H1 (cell line): ENCODE measurements around the gene FANCL. TPM values are rescaled to one million over a fixed set of nuclear protein-coding genes. Genes with fewer than 3 reads are reported as not detected.

Experiments
- CTCF ChIA-PET: fragments of 300-600 bp; sonication (Branson Sonifier 250); formaldehyde crosslinking; loops from one replicate; lab custom pipeline; 2021; ENCODE audit not compliant: partially characterized antibody; lab: Charles Lee
- POLR2A ChIA-PET: fragments of 300-600 bp; sonication (Branson Sonifier 250); formaldehyde crosslinking; loops from one replicate; lab custom pipeline; 2021; ENCODE audit warnings: inconsistent platforms; ENCODE audit not compliant: partially characterized antibody; lab: Charles Lee
- DNase-seq, 2 experiments: peaks; one replicate each; pipeline versions ENCODE4 v3.0.0 to v3.0.0-alpha.2; 2010 to 2022; ENCODE audit warnings: low spot score in 2 of 2, low read depth in 1 of 2, mixed read lengths in 1 of 2
- FAIRE-seq: peaks from 2 replicates; lab custom pipeline; 2011; peaks lifted over from hg19 to GRCh38; lab: Jason Lieb, UNC
- H2AFZ ChIP-seq: 2 replicates; pipeline ENCODE4 v1.8.1; 2012; ENCODE audit warnings: low read length, inconsistent platforms
- H2AK5ac ChIP-seq: 2 replicates; pipeline ENCODE4 v1.6.1; 2013; ENCODE audit warnings: low read depth, low read length
- H2BK120ac ChIP-seq: replicated peaks from 2 replicates; pipeline ENCODE3; 2013; ENCODE audit warnings: low read depth, low read length, inconsistent platforms
- H2BK12ac ChIP-seq: 2 replicates; pipeline ENCODE4 v1.6.1; 2013; ENCODE audit warnings: low read depth, low read length
- H2BK15ac ChIP-seq: 2 replicates; pipeline ENCODE4 v1.6.1; 2013; ENCODE audit warnings: low read length
- H2BK20ac ChIP-seq: 2 replicates; pipeline ENCODE4 v1.6.1; 2013; ENCODE audit warnings: low read length
- H2BK5ac ChIP-seq: 2 replicates; pipeline ENCODE4 v1.6.1; 2013; ENCODE audit warnings: low read depth, low read length
- H3K14ac ChIP-seq: 2 replicates; pipeline ENCODE4 v1.6.1; 2013; ENCODE audit warnings: inconsistent platforms; ENCODE audit not compliant: insufficient read length
- H3K18ac ChIP-seq: 2 replicates; pipeline ENCODE4 v1.6.1; 2013; ENCODE audit warnings: low read length; ENCODE audit errors: extremely low read depth
- H3K23ac ChIP-seq: 2 replicates; pipeline ENCODE4 v1.6.1; 2013; ENCODE audit warnings: inconsistent platforms; ENCODE audit not compliant: insufficient read length
- H3K23me2 ChIP-seq: 2 replicates; pipeline ENCODE4 v1.6.1; 2013; ENCODE audit warnings: low read depth, low read length
- H3K27ac ChIP-seq: 2 replicates; pipeline ENCODE4 v1.6.1; 2011; ENCODE audit warnings: low read depth, low read length, inconsistent platforms
- H3K27me3 ChIP-seq, 4 experiments: replicated peaks in 1 of 4; 1 replicate in 1 of 4; 2 replicates in 3 of 4; pipeline versions ENCODE4 v1.6.1 to v1.8.1; 2011 to 2013; ENCODE audit warnings: low read length in 3 of 4, mild to moderate bottlenecking in 3 of 4, inconsistent platforms in 2 of 4, mixed read lengths in 2 of 4, moderate library complexity in 1 of 4; ENCODE audit not compliant: control insufficient read depth in 3 of 4, insufficient read depth in 3 of 4; ENCODE audit errors: extremely low read depth in 1 of 4
- H3K36me3 ChIP-seq, 4 experiments: 2 replicates each; pipeline versions ENCODE4 v1.6.1 to v1.8.1; 2011 to 2013; ENCODE audit warnings: mild to moderate bottlenecking in 4 of 4, low read length in 3 of 4, moderate library complexity in 2 of 4, control low read depth in 1 of 4, inconsistent platforms in 1 of 4; ENCODE audit not compliant: insufficient read depth in 4 of 4, control insufficient read depth in 2 of 4
- H3K4ac ChIP-seq: replicated peaks from 2 replicates; pipeline ENCODE3; 2013; ENCODE audit warnings: low read length, low read depth, mixed read lengths, inconsistent platforms; ENCODE audit not compliant: insufficient read length
- H3K4me1 ChIP-seq, 4 experiments: replicated peaks in 1 of 4; 1 replicate in 1 of 4; 2 replicates in 3 of 4; pipeline versions ENCODE4 v1.6.1 to v1.8.1; 2011 to 2013; ENCODE audit warnings: low read length in 3 of 4, inconsistent platforms in 2 of 4, mixed read lengths in 1 of 4; ENCODE audit not compliant: insufficient read depth in 4 of 4, control insufficient read depth in 3 of 4
- H3K4me2 ChIP-seq, 2 experiments: 2 replicates each; pipeline versions ENCODE4 v1.6.1 to v1.8.1; 2011 to 2013; ENCODE audit warnings: low read depth in 2 of 2, low read length in 2 of 2, control low read depth in 1 of 2, inconsistent platforms in 1 of 2, mild to moderate bottlenecking in 1 of 2; ENCODE audit not compliant: insufficient read depth in 1 of 2
- H3K4me3 ChIP-seq, 4 experiments: fragments of 200-600, 300-600 bp in 1 of 4; sonication (generic), shearing (Covaris generic), sonication (Bioruptor Twin) in 1 of 4; 2 replicates each; pipeline versions ENCODE4 v1.5.1 to v1.8.1; 2011 to 2016; ENCODE audit warnings: low read length in 4 of 4, low read depth in 3 of 4, control low read depth in 2 of 4, inconsistent platforms in 2 of 4, mild to moderate bottlenecking in 2 of 4, mixed read lengths in 1 of 4, moderate library complexity in 1 of 4; ENCODE audit not compliant: insufficient read depth in 2 of 4; ENCODE audit errors: extremely low read depth in 1 of 4
- H3K56ac ChIP-seq: replicated peaks from 2 replicates; pipeline ENCODE3; 2013; ENCODE audit warnings: low read depth, mild to moderate bottlenecking, mixed read lengths, low read length, inconsistent platforms; ENCODE audit not compliant: insufficient read length
- H3K79me1 ChIP-seq: 2 replicates; pipeline ENCODE4 v1.6.1; 2013; ENCODE audit warnings: low read depth, low read length, control low read depth
- H3K79me2 ChIP-seq, 2 experiments: 2 replicates each; pipeline versions ENCODE4 v1.6.1 to v1.8.1; 2012 to 2013; ENCODE audit warnings: low read length in 2 of 2, mild to moderate bottlenecking in 2 of 2, inconsistent platforms in 1 of 2; ENCODE audit not compliant: insufficient read depth in 2 of 2, control insufficient read depth in 1 of 2
- H3K9ac ChIP-seq, 4 experiments: replicated peaks in 1 of 4; 1 replicate in 1 of 4; 2 replicates in 3 of 4; pipeline versions ENCODE4 v1.6.1 to v1.8.1; 2011 to 2013; ENCODE audit warnings: low read depth in 3 of 4, low read length in 3 of 4, control low read depth in 2 of 4, mild to moderate bottlenecking in 2 of 4, moderate library complexity in 2 of 4, inconsistent platforms in 1 of 4; ENCODE audit errors: extremely low read depth in 1 of 4
- H3K9me3 ChIP-seq, 2 experiments: 2 replicates each; pipeline versions ENCODE4 v1.6.1 to v1.8.1; 2012 to 2013; ENCODE audit warnings: mild to moderate bottlenecking in 2 of 2, moderate library complexity in 2 of 2, control low read depth in 1 of 2, inconsistent platforms in 1 of 2, low read depth in 1 of 2, low read length in 1 of 2, mixed read lengths in 1 of 2; ENCODE audit not compliant: insufficient read depth in 2 of 2
- H4K20me1 ChIP-seq, 2 experiments: replicated peaks in 1 of 2; 2 replicates each; pipeline versions ENCODE3 to v1.8.1; 2011 to 2013; ENCODE audit warnings: inconsistent platforms in 2 of 2, low read length in 2 of 2, mild to moderate bottlenecking in 1 of 2; ENCODE audit not compliant: insufficient read depth in 2 of 2, control insufficient read depth in 1 of 2
- H4K5ac ChIP-seq: 2 replicates; pipeline ENCODE4 v1.6.1; 2013; ENCODE audit warnings: low read length, low read depth, mixed read lengths, inconsistent platforms; ENCODE audit not compliant: insufficient read length
- H4K8ac ChIP-seq: 2 replicates; pipeline ENCODE4 v1.8.0; 2013; ENCODE audit warnings: mild to moderate bottlenecking, moderate library complexity, low read length, inconsistent platforms; ENCODE audit not compliant: insufficient read depth; ENCODE audit errors: extremely low read depth
- H4K91ac ChIP-seq: replicated peaks from 2 replicates; pipeline ENCODE3; 2013; ENCODE audit warnings: low read length, mixed read lengths, inconsistent platforms; ENCODE audit not compliant: insufficient read length
- BRCA1 ChIP-seq: IDR thresholded peaks from 2 replicates; pipeline ENCODE4 v1.6.1; 2012; ENCODE audit warnings: low read depth, low read length, improper control_type of control experiment
- CBX5 ChIP-seq: fragments of 300-800, 300-1000 bp; sonication (generic); IDR thresholded peaks from 2 replicates; pipeline ENCODE4 v1.7.1; 2016; ENCODE audit warnings: antibody characterized with exemption, low read length, low read depth
- CEBPB ChIP-seq: IDR thresholded peaks from 2 replicates; pipeline ENCODE4 v1.6.1; 2012; ENCODE audit warnings: low read depth, low read length
- EGR1 ChIP-seq: IDR thresholded peaks from 2 replicates; pipeline ENCODE4 v1.6.1; 2011; ENCODE audit warnings: low read depth, low read length, borderline replicate concordance
- HDAC6 ChIP-seq: IDR thresholded peaks from one replicate; pipeline ENCODE4 v1.7.1; 2012; ENCODE audit warnings: low read depth, mild to moderate bottlenecking, inconsistent platforms, low read length, moderate library complexity
- JUND ChIP-seq: IDR thresholded peaks from 2 replicates; pipeline ENCODE4 v1.6.1; 2011; ENCODE audit warnings: mild to moderate bottlenecking, improper control_type of control experiment, low read length
- KDM1A ChIP-seq: fragments of 200-600, 300-600 bp; sonication (generic); IDR thresholded peaks from 2 replicates; pipeline ENCODE4 v1.7.1; 2016; ENCODE audit warnings: mild to moderate bottlenecking, low read length, borderline replicate concordance
- KDM5A ChIP-seq: fragments of 200-600 bp; IDR thresholded peaks from 2 replicates; pipeline ENCODE4 v1.7.1; 2012; ENCODE audit warnings: mild to moderate bottlenecking, low read length, inconsistent platforms, mixed read lengths
- POLR2AphosphoS5 ChIP-seq: IDR thresholded peaks from 2 replicates; pipeline ENCODE4 v1.6.1; 2011; ENCODE audit warnings: low read depth, low read length
- RAD21 ChIP-seq, 2 experiments: IDR thresholded peaks in 1 of 2; conservative IDR thresholded peaks in 1 of 2; 2 replicates each; pipeline ENCODE4 v1.6.1; 2011; ENCODE audit warnings: low read depth in 2 of 2, low read length in 2 of 2, improper control_type of control experiment in 1 of 2, inconsistent platforms in 1 of 2, mild to moderate bottlenecking in 1 of 2, moderate library complexity in 1 of 2
- SIN3A ChIP-seq, 2 experiments: IDR thresholded peaks in 1 of 2; conservative IDR thresholded peaks in 1 of 2; 2 replicates each; pipeline ENCODE4 v1.6.1; 2011 to 2012; ENCODE audit warnings: low read length in 2 of 2, improper control_type of control experiment in 1 of 2, low read depth in 1 of 2, mild to moderate bottlenecking in 1 of 2
- SP2 ChIP-seq: IDR thresholded peaks from 2 replicates; pipeline ENCODE4 v1.6.1; 2012; ENCODE audit warnings: mild to moderate bottlenecking, low read length, inconsistent platforms
- TEAD4 ChIP-seq: IDR thresholded peaks from 2 replicates; pipeline ENCODE4 v1.6.1; 2012; ENCODE audit warnings: low read depth, low read length, inconsistent platforms, mixed read lengths
- ZNF274 ChIP-seq: IDR thresholded peaks from 2 replicates; pipeline ENCODE4 v1.7.0; 2012; ENCODE audit warnings: low read length, borderline replicate concordance; ENCODE audit errors: extremely low read depth
- WGBS, 2 experiments: shearing (Covaris generic) in 1 of 2; methylation state at CpG; one replicate each; pipeline versions ENCODE4 v1.1.6 to v1.1.7; 2013 to 2015; ENCODE audit warnings: low lambda C conversion rate in 2 of 2, mixed read lengths in 2 of 2, inconsistent platforms in 1 of 2, low coverage in 1 of 2, missing lambda C conversion rate in 1 of 2; ENCODE audit not compliant: insufficient replicate concordance in 2 of 2, insufficient coverage in 1 of 2, insufficient read length in 1 of 2; ENCODE audit errors: extremely low coverage in 1 of 2, missing lambda C conversion rate in 1 of 2; 5-methylcytosine and 5-hydroxymethylcytosine counted together
- polyA plus RNA-seq, 7 experiments: library from polyadenylated mRNA; depleted of rRNA in 3 of 7; stranded (reverse) in 5 of 7; unstranded in 2 of 7; fragments of >200 nt in 5 of 7; fragments of 200-250 nt in 2 of 7; gene quantifications; 1 replicate in 5 of 7; 2 replicates in 1 of 7; 4 replicates in 1 of 7; pipeline versions ENCODE4 v1.2.1 to v1.2.3, GENCODE V29; 2011 to 2013; ENCODE audit warnings: missing spikeins in 2 of 7, mixed read lengths in 2 of 7
- total RNA-seq: library from RNA; stranded (reverse); fragmentation: NEBNext Ultra II Directional; extraction: Animal tissue kit (Norgen Biotek cat#: 25700); gene quantifications from 2 replicates; pipeline ENCODE4 v1.2.1, GENCODE V29; 2021

FANCL gene
- total and polyA plus RNA-seq, 2 of the 8 experiments (the other 6 are each of a cell fraction or from before 2014, with no cell fraction given): 38.7 to 55.9 TPM

DNA sequence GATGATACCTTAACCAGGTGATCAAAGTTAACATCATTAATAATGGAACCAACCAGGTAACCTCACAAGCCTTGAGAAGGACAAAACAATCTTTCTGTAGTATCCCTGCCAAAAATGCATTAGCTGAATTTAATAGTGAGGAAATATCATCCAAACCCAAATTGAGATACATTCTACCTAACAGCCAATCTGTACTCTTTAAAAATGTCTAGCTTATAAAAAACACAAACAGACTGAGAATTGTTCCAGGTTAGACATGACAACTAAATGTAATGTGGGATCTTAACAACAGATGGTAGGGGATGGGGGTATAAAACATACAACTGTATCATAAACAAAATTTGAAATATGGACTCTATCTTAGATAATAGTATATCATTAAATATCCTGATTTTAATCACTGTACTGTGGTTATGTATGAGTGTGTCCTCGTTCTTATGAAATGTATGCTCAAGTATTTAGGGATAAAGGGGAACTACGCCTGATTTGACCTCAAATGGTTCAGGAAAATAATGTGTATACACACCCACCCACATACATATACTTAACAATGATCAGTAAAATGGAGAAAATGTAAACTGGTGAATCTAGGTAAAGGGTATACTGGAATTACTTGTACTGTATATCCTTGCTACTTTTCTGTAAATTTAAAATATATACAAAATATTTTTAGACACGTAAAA, 1.7 kb downstream of the FANCL start:
- H3K56ac ChIP-seq: no peak overlapping the region
- peak overlapping the region; percentile 74 to 83 for H3K4me2 ChIP-seq
- H4K8ac ChIP-seq: no peak overlapping the region
- ChIA-PET CTCF (no interaction called here), POLR2A (no interaction called here)
- peak overlapping the region; percentile 1 to 95 (median 86); a peak in 5 of 8 replicates for H3K4me3 ChIP-seq
- H3K79me2 ChIP-seq: peaks cover 26 to 65% of the 10 kb centered on the region in 2 experiments
- H2BK15ac ChIP-seq: no peak overlapping the region
- no peak overlapping the region for H3K18ac ChIP-seq
- H2AFZ ChIP-seq: no peak overlapping the region
- H2BK120ac ChIP-seq: no peak overlapping the region
- H4K91ac ChIP-seq: no peak overlapping the region
- H3K23me2 ChIP-seq: peaks cover 3% of the 10 kb centered on the region
- H3K27me3 ChIP-seq: no peaks in the 10 kb centered on the region
- no peak overlapping the region for H3K27ac ChIP-seq
- peak overlapping the region; percentile 46 for H4K5ac ChIP-seq
- H2BK20ac ChIP-seq: no peak overlapping the region
- no peak overlapping the region for H2AK5ac ChIP-seq
- no peak for DNase-seq
- no peak overlapping the region for H3K14ac ChIP-seq
- H3K23ac ChIP-seq: no peak overlapping the region
- no peak overlapping the region for H2BK5ac ChIP-seq
- WGBS, 2 experiments: 76% methylated on average over 3 of the region's 3 CpGs; no CpG with 5 or more reads in 1 of the 2 experiments
- peaks cover 0 to 22% (median 13%) of the 10 kb centered on the region in 4 experiments; a peak in 4 of 7 replicates for H3K4me1 ChIP-seq
- no peak overlapping the region for H3K4ac ChIP-seq
- peaks cover 0 to 2% of the 10 kb centered on the region in 2 experiments for H4K20me1 ChIP-seq
- no peaks in the 10 kb centered on the region for H3K79me1 ChIP-seq
- FAIRE-seq: no peak
- H2BK12ac ChIP-seq: no peak overlapping the region
- peak overlapping the region in 1 of 4 experiments; percentile 13; a peak in 1 of 7 replicates for H3K9ac ChIP-seq
- H3K9me3 ChIP-seq: no peaks in the 10 kb centered on the region
- H3K36me3 ChIP-seq: no peaks in the 10 kb centered on the region
- no peak for TF ChIP-seq BRCA1
- TF ChIP-seq HDAC6: no peak
- no peak for TF ChIP-seq KDM5A
- no peak for TF ChIP-seq KDM1A
- TF ChIP-seq JUND: no peak
- no peak for TF ChIP-seq ZNF274
- no peak for TF ChIP-seq EGR1
- no peak for TF ChIP-seq RAD21 (IDR thresholded peaks at IDR 0.05 in 1 of 2, conservative IDR thresholded peaks at IDR 0.05 in 1 of 2; ENCODE audit: low read depth in 2 of 2, low read length in 2 of 2)
- no peak for TF ChIP-seq SP2
- TF ChIP-seq TEAD4: no peak
- TF ChIP-seq POLR2AphosphoS5: no peak
- no peak for TF ChIP-seq CEBPB
- TF ChIP-seq SIN3A (conservative IDR thresholded peaks at IDR 0.05 in 1 of 2, IDR thresholded peaks at IDR 0.05 in 1 of 2; ENCODE audit: low read depth in 1 of 2, low read length in 2 of 2): no peak
- TF ChIP-seq CBX5: no peak
